Esophagus muscularis mucosa (tissue), 4 donors: ENCODE data around the gene PPP2R5B. TPM values are rescaled to one million over a fixed set of nuclear protein-coding genes. Genes with fewer than 3 reads are reported as not detected.

Experiments
- DNase-seq: peaks from one replicate; pipeline ENCODE4 v3.0.0-alpha.2; 2017; ENCODE audit errors: extremely low spot score
- H3K27ac ChIP-seq, 4 donors: fragments of 200-600 bp; sonication (generic); replicated peaks in 1 of 4; 1 replicate in 3 of 4; 2 replicates in 1 of 4; pipeline ENCODE4 v1.5.1; 2016 to 2019; ENCODE audit warnings: mild to moderate bottlenecking in 1 of 4
- H3K27me3 ChIP-seq, 4 donors: fragments of 200-600 bp; sonication (generic); one replicate each; pipeline versions ENCODE4 v1.5.1 to v1.6.0; 2016 to 2019
- H3K36me3 ChIP-seq, 4 donors: fragments of 200-600 bp; sonication (generic); one replicate each; pipeline ENCODE4 v1.5.1; 2016 to 2019
- H3K4me1 ChIP-seq, 4 donors: fragments of 200-600 bp; sonication (generic); one replicate each; pipeline ENCODE4 v1.5.1; 2016 to 2019
- H3K4me3 ChIP-seq, 4 donors: fragments of 200-600 bp; sonication (generic); 1 replicate in 2 of 4; 2 replicates in 2 of 4; pipeline ENCODE4 v1.5.1; 2016 to 2019; ENCODE audit warnings: mild to moderate bottlenecking in 4 of 4, moderate library complexity in 1 of 4
- H3K9me3 ChIP-seq, 4 donors: fragments of 200-600 bp; sonication (generic); 1 replicate in 3 of 4; 2 replicates in 1 of 4; pipeline ENCODE4 v1.5.1; 2016 to 2019
- CTCF ChIP-seq, 3 experiments: fragments of 200-600 bp in 2 of 3; fragments of 450-650 bp in 1 of 3; sonication (generic) in 2 of 3; IDR thresholded peaks; one replicate each; pipeline ENCODE4 v1.5.1; 2017 to 2019; ENCODE audit warnings: antibody characterized with exemption in 3 of 3, mild to moderate bottlenecking in 2 of 3, moderate library complexity in 1 of 3
- EP300 ChIP-seq: sonication (generic); formaldehyde crosslinking; IDR thresholded peaks from one replicate; pipeline ENCODE4 v1.6.1; 2017; ENCODE audit warnings: antibody characterized with exemption
- POLR2A ChIP-seq: fragments of 450-650 bp; IDR thresholded peaks from one replicate; pipeline ENCODE4 v1.6.1; 2017; ENCODE audit warnings: antibody characterized with exemption, moderate library complexity, mild to moderate bottlenecking, low read depth
- POLR2AphosphoS5 ChIP-seq, 2 donors: sonication (generic); formaldehyde crosslinking; IDR thresholded peaks; one replicate each; pipeline ENCODE4 v1.6.1; 2017; ENCODE audit warnings: antibody characterized with exemption in 2 of 2
- WGBS: methylation state at CpG from one replicate; pipeline ENCODE4 v1.1.5; 2018; 5-methylcytosine and 5-hydroxymethylcytosine counted together
- intact Hi-C: fragments of 100-400 bp; cut with DNase I; formaldehyde crosslinking; loops from one replicate; pipeline ENCODE4 v1.15.1; 2023
- total RNA-seq, 4 donors: library from RNA; depleted of rRNA; stranded (reverse); fragments of >200 nt; gene quantifications; one replicate each; pipeline versions ENCODE4 v1.1.0 to v1.2.1, GENCODE V29; 2016

The PPP2R5B gene
- total RNA-seq, 4 donors from 2014 or later = 24.1 to 38.8 (median 29.0) TPM

GRCh38 chr11:64888406-64888728 is 36.1 kb upstream of the PPP2R5B start:
- Histone ChIP-seq H3K27me3 (no peaks in the 10 kb centered on the region), H3K4me3 (peak overlapping the region; percentile 31 to 41 (median 36)), H3K4me1 (peaks cover 19 to 26% (median 21%) of the 10 kb centered on the region in 4 donors), H3K9me3 (no peaks in the 10 kb centered on the region), H3K36me3 (no peaks in the 10 kb centered on the region), H3K27ac (peak overlapping the region in 2 of 4 donors; percentile 71 to 74)
- no peak for DNase-seq
- no peak for TF ChIP-seq POLR2AphosphoS5 (IDR thresholded peaks at IDR 0.05)
- TF ChIP-seq CTCF (IDR thresholded peaks at IDR 0.05) = no peak
- TF ChIP-seq POLR2A = no peak
- no peak for TF ChIP-seq EP300
- intact Hi-C loops = no loop called here
- 35% methylated on average over 4 of the region's 8 CpGs for WGBS

- no peak overlapping the region for H3K4me3 ChIP-seq
- intact Hi-C loops = no loop called here
- no peaks in the 10 kb centered on the region for H3K36me3 ChIP-seq
- H3K27me3 ChIP-seq = no peaks in the 10 kb centered on the region
- no peak overlapping the region for H3K27ac ChIP-seq
- TF ChIP-seq EP300 (no peak), CTCF (IDR thresholded peaks at IDR 0.05) (no peak), POLR2AphosphoS5 (IDR thresholded peaks at IDR 0.05) (no peak), POLR2A (no peak)
- H3K4me1 ChIP-seq = peaks cover 22 to 32% (median 25%) of the 10 kb centered on the region in 4 donors
- no peak for DNase-seq
- H3K9me3 ChIP-seq = no peaks in the 10 kb centered on the region
- WGBS = 66% methylated on average over 9 of the region's 9 CpGs
Observed at GRCh38 chr11:64888729-64889511, 35.6 kb upstream of the PPP2R5B start.

GRCh38 chr11:64890522-64890939 is 34.0 kb upstream of the PPP2R5B start:
- H3K9me3 ChIP-seq = no peaks in the 10 kb centered on the region
- H3K27ac ChIP-seq = no peak overlapping the region
- H3K36me3 ChIP-seq = peaks cover 0 to 12% (median 9%) of the 10 kb centered on the region in 4 donors
- 90% methylated on average over 7 of the region's 7 CpGs for WGBS
- intact Hi-C loops = loop anchor here (10.0 kb wide), 1 partner anchor 106 kb away; no protein-coding TSS in a partner anchor
- H3K4me3 ChIP-seq = no peak overlapping the region
- TF ChIP-seq EP300 = no peak
- no peak for TF ChIP-seq POLR2AphosphoS5 (IDR thresholded peaks at IDR 0.05)
- TF ChIP-seq CTCF (IDR thresholded peaks at IDR 0.05) = no peak
- TF ChIP-seq POLR2A = no peak
- no peak for DNase-seq
- H3K27me3 ChIP-seq = no peaks in the 10 kb centered on the region
- peaks cover 30 to 37% (median 34%) of the 10 kb centered on the region in 4 donors for H3K4me1 ChIP-seq

- WGBS = 90% methylated on average over 25 of the region's 25 CpGs
- Histone ChIP-seq H3K27me3 (no peaks in the 10 kb centered on the region), H3K27ac (no peak overlapping the region), H3K4me3 (no peak overlapping the region), H3K4me1 (peaks cover 30 to 37% (median 34%) of the 10 kb centered on the region in 4 donors), H3K9me3 (no peaks in the 10 kb centered on the region), H3K36me3 (peaks cover 0 to 20% (median 15%) of the 10 kb centered on the region in 4 donors)
- DNase-seq = no peak
- TF ChIP-seq POLR2A = no peak
- TF ChIP-seq CTCF (IDR thresholded peaks at IDR 0.05) = no peak
- no peak for TF ChIP-seq EP300
- no peak for TF ChIP-seq POLR2AphosphoS5 (IDR thresholded peaks at IDR 0.05)
- intact Hi-C loops = loop anchor here (10.0 kb wide), 1 partner anchor 107 kb away; no protein-coding TSS in a partner anchor
Observed at GRCh38 chr11:64891215-64891848, 33.2 kb upstream of the PPP2R5B start.
